Suprapubic skin (tissue), 4 donors: ENCODE measurements around the gene RAD23B. TPM values are rescaled to one million over a fixed set of nuclear protein-coding genes. Genes with fewer than 3 reads are reported as not detected.

Experiments
- DNase-seq, 2 donors: peaks; one replicate each; pipeline ENCODE4 v3.0.0-alpha.2; 2019; ENCODE audit warnings: low spot score in 2 of 2
- H3K27ac ChIP-seq: fragments of 200-600 bp; sonication (generic); one replicate; pipeline ENCODE4 v1.5.1; 2019
- H3K27me3 ChIP-seq: fragments of 200-600 bp; sonication (generic); one replicate; pipeline ENCODE4 v1.5.1; 2019
- H3K36me3 ChIP-seq: fragments of 200-600 bp; sonication (generic); one replicate; pipeline ENCODE4 v1.5.1; 2019
- H3K4me1 ChIP-seq: fragments of 200-600 bp; sonication (generic); one replicate; pipeline ENCODE4 v1.5.1; 2019
- H3K4me3 ChIP-seq: fragments of 200-600 bp; sonication (generic); one replicate; pipeline ENCODE4 v1.5.1; 2019; ENCODE audit warnings: mild to moderate bottlenecking
- H3K9me3 ChIP-seq: fragments of 200-600 bp; sonication (generic); one replicate; pipeline ENCODE4 v1.5.1; 2019
- CTCF ChIP-seq, 2 donors: fragments of 200-600 bp in 1 of 2; fragments of 450-650 bp in 1 of 2; sonication (generic) in 1 of 2; IDR thresholded peaks; one replicate each; pipeline ENCODE4 v1.5.1; 2016 to 2019; ENCODE audit warnings: antibody characterized with exemption in 2 of 2, mild to moderate bottlenecking in 1 of 2, moderate library complexity in 1 of 2
- EP300 ChIP-seq: sonication (generic); formaldehyde crosslinking; IDR thresholded peaks from one replicate; pipeline ENCODE4 v1.6.1; 2017; ENCODE audit warnings: antibody characterized with exemption
- POLR2A ChIP-seq, 2 donors: fragments of 450-650 bp; IDR thresholded peaks; one replicate each; pipeline ENCODE4 v1.6.1; 2017; ENCODE audit warnings: antibody characterized with exemption in 2 of 2, mild to moderate bottlenecking in 2 of 2, moderate library complexity in 2 of 2
- POLR2AphosphoS5 ChIP-seq, 3 donors: sonication (generic); formaldehyde crosslinking; IDR thresholded peaks; one replicate each; pipeline ENCODE4 v1.6.1; 2017; ENCODE audit warnings: antibody characterized with exemption in 3 of 3
- WGBS: methylation state at CpG from one replicate; pipeline ENCODE4 v1.1.5; 2018; 5-methylcytosine and 5-hydroxymethylcytosine counted together
- total RNA-seq, 4 donors: library from RNA; depleted of rRNA; stranded (reverse); fragments of >200 nt; gene quantifications; one replicate each; pipeline ENCODE4 v1.1.0, GENCODE V29; 2016

The RAD23B gene
- total RNA-seq, 4 donors from 2014 or later = 62.5 to 103 (median 77.1) TPM

- Histone ChIP-seq H3K36me3 (no peaks in the 10 kb centered on the region), H3K4me3 (peak overlapping the region; percentile 97), H3K27me3 (no peaks in the 10 kb centered on the region), H3K9me3 (no peaks in the 10 kb centered on the region), H3K27ac (peak overlapping the region; percentile 25), H3K4me1 (peaks cover 57% of the 10 kb centered on the region)
- no peak for DNase-seq
- no peak for TF ChIP-seq EP300
- TF ChIP-seq POLR2A (IDR thresholded peaks at IDR 0.05) = no peak
- no peak for TF ChIP-seq CTCF (IDR thresholded peaks at IDR 0.05)
- no peak for TF ChIP-seq POLR2AphosphoS5 (IDR thresholded peaks at IDR 0.05)
- whole genome bisulfite sequencing = 11% methylated on average over 6 of the region's 6 CpGs
Observed at GRCh38 chr9:107285286-107285685, 2.2 kb downstream of the RAD23B start.

- TF ChIP-seq CTCF (IDR thresholded peaks at IDR 0.05) (no peak), POLR2AphosphoS5 (IDR thresholded peaks at IDR 0.05) (no peak), POLR2A (IDR thresholded peaks at IDR 0.05) (no peak), EP300 (no peak)
- H3K36me3 ChIP-seq = no peaks in the 10 kb centered on the region
- peak overlapping the region; percentile 97 for H3K4me3 ChIP-seq
- no peaks in the 10 kb centered on the region for H3K27me3 ChIP-seq
- no peak overlapping the region for H3K27ac ChIP-seq
- peaks cover 64% of the 10 kb centered on the region for H3K4me1 ChIP-seq
- 45% methylated on average over 2 of the region's 2 CpGs for WGBS
- DNase-seq = no peak
- no peaks in the 10 kb centered on the region for H3K9me3 ChIP-seq
Observed at GRCh38 chr9:107286057-107286456, 3.0 kb downstream of the RAD23B start.

GRCh38 chr9:107288701-107289100 is 5.6 kb downstream of the RAD23B start:
- Histone ChIP-seq H3K4me1 (peaks cover 71% of the 10 kb centered on the region), H3K9me3 (no peaks in the 10 kb centered on the region), H3K27ac (no peak overlapping the region), H3K4me3 (no peak overlapping the region), H3K36me3 (no peaks in the 10 kb centered on the region), H3K27me3 (no peaks in the 10 kb centered on the region)
- 78% methylated on average over 1 of the region's 1 CpG for WGBS
- TF ChIP-seq EP300 = no peak
- no peak for TF ChIP-seq POLR2AphosphoS5 (IDR thresholded peaks at IDR 0.05)
- TF ChIP-seq CTCF (IDR thresholded peaks at IDR 0.05) = no peak
- TF ChIP-seq POLR2A (IDR thresholded peaks at IDR 0.05) = no peak
- no peak for DNase-seq

GRCh38 chr9:107290619-107291018 is 7.5 kb downstream of the RAD23B start:
- peaks cover 76% of the 10 kb centered on the region for H3K4me1 ChIP-seq
- H3K9me3 ChIP-seq = no peaks in the 10 kb centered on the region
- H3K27ac ChIP-seq = no peak overlapping the region
- TF ChIP-seq POLR2A (IDR thresholded peaks at IDR 0.05) = no peak
- no peak for TF ChIP-seq EP300
- TF ChIP-seq CTCF (IDR thresholded peaks at IDR 0.05) = no peak
- TF ChIP-seq POLR2AphosphoS5 (IDR thresholded peaks at IDR 0.05) = no peak
- no peak overlapping the region for H3K4me3 ChIP-seq
- no peak for DNase-seq
- no peaks in the 10 kb centered on the region for H3K27me3 ChIP-seq
- 63% methylated on average over 7 of the region's 7 CpGs for WGBS
- H3K36me3 ChIP-seq = no peaks in the 10 kb centered on the region

GRCh38 chr9:107292821-107293542 is 9.9 kb downstream of the RAD23B start:
- 53% methylated on average over 1 of the region's 1 CpG for WGBS
- H3K36me3 ChIP-seq = no peaks in the 10 kb centered on the region
- no peak for DNase-seq
- no peaks in the 10 kb centered on the region for H3K27me3 ChIP-seq
- H3K9me3 ChIP-seq = no peaks in the 10 kb centered on the region
- TF ChIP-seq CTCF (IDR thresholded peaks at IDR 0.05) (no peak), POLR2A (IDR thresholded peaks at IDR 0.05) (no peak), POLR2AphosphoS5 (IDR thresholded peaks at IDR 0.05) (no peak), EP300 (no peak)
- H3K27ac ChIP-seq = peak overlapping the region; percentile 63
- peaks cover 64% of the 10 kb centered on the region for H3K4me1 ChIP-seq
- no peak overlapping the region for H3K4me3 ChIP-seq
